ENCODE measurements around the gene EWSR1. TPM values are rescaled to one million over a fixed set of nuclear protein-coding genes. Genes with fewer than 3 reads are reported as not detected.

Gene EWSR1
- total RNA-seq, 4 donors from 2014 or later: 174 to 211 (median 188) TPM

DNA sequence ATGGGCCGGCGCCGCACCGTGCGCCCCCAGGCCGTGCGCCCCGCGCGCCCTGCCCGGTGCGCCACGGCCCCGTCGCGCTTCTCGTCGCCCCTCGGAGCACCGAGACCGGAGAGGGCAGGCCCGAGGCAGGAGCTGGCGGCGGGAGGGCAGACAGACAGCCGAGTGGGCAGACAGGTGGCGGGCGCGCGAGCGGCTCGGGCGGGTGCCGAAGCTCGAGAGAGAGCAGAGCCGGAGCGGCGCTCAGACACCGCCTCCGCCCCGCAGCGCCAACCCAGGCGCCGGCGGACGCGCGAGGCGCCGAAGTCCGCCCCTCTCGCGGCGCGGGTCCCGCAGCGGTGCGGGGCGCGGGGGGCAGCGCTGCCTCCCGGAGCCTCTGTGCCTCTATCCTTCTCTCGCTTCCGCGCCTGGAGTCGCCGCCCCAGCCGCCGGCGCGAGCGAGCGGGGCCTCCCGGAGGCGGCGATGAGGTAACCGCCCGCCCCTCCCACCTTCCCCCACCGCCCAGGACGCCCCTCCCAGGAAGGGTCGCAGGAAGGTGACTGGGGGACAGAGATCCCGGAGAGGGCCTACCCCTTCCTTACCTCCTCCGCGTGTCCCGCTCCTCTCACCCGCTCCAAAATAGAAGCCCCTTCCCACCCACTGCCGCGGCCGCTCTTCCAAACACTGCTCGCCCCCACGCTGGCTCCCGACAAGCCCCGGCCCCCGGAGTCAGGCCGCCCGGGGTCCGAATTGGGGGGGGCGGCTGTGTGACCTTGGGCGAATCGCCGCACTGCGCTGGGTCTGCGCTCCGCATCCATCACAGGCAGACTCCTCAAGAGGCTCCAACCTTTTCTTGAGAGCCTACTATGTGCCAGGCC is 47.4 kb downstream of the EWSR1 start, which contains the start of gene RASL10A:
TSS of gene RASL10A (minus strand) at position 412 of the 855 bp plus-strand sequence. CDS start 451 bp downstream, outside the sequence.
- peaks cover 0 to 54% (median 38%) of the 10 kb centered on the region in 4 donors for H3K4me1 ChIP-seq
- H3K36me3 ChIP-seq: no peaks in the 10 kb centered on the region
- 5 to 7% methylated on average over 35 to 41 of the region's 103 CpGs for WGBS, 2 donors
- no peaks in the 10 kb centered on the region for H3K9me3 ChIP-seq
- H3K27ac ChIP-seq: no peak within 1 kb of the TSS
- H3K27me3 ChIP-seq: peaks cover 0 to 28% of the 10 kb centered on the region in 2 donors
- peak within 1 kb of the TSS in 2 of 4 donors; percentile 21 to 46 for H3K4me3 ChIP-seq
- TF ChIP-seq POLR2A (IDR thresholded peaks at IDR 0.05) (no peak), EP300 (IDR thresholded peaks at IDR 0.05) (no peak), CTCF (IDR thresholded peaks at IDR 0.05) (no peak)
- DNase-seq (ENCODE audit: low spot score in 2 of 2): no peak

DNA sequence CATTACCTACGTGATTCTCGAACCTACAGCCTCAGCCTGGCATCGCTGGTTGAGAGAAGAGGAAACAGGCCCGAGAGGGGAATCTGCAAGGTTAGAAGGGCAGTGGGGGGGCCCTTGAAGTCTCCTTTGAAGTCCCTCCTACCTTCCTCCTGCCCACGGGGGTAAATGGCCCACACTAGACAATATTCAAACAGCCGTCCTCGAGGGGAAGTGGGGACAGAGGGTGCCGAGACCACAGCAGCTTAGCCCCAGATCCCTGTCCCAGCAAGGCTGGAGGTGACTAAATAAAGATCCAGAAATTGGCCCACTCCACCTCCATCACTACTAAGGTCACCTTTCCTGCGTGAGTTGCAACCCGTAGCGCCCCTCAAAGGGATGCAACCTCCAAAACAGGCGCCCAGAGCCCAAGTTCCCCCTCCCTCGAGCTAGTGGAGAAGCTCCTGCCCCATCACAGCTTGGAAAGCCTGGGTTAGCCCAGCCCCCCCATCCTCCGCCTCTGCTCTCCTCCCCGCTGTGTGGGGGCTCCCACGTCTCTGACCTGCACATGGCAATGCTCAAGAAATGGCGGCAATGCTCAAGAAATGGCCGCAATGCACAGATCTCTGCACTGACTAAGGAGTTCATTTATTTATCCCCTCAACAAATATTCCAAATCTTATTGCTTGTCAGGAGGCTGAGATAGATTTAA is 48.2 kb downstream of the EWSR1 start:
- WGBS, 2 donors: 57 to 62% methylated on average over 18 of the region's 18 CpGs
- Histone ChIP-seq H3K27ac (no peak overlapping the region), H3K27me3 (peaks cover 0 to 28% of the 10 kb centered on the region in 2 donors), H3K4me3 (no peak overlapping the region), H3K9me3 (no peaks in the 10 kb centered on the region), H3K36me3 (no peaks in the 10 kb centered on the region), H3K4me1 (peaks cover 0 to 47% (median 32%) of the 10 kb centered on the region in 4 donors)
- no peak for TF ChIP-seq CTCF (IDR thresholded peaks at IDR 0.05)
- no peak for TF ChIP-seq POLR2A (IDR thresholded peaks at IDR 0.05)
- TF ChIP-seq EP300 (IDR thresholded peaks at IDR 0.05): no peak
- no peak for DNase-seq (ENCODE audit: low spot score in 2 of 2)

GRCh38 chr22:29317827-29318454 is 49.9 kb downstream of the EWSR1 start:
- Histone ChIP-seq H3K9me3 (no peaks in the 10 kb centered on the region), H3K4me1 (peaks cover 0 to 30% (median 20%) of the 10 kb centered on the region in 4 donors), H3K4me3 (no peak overlapping the region), H3K36me3 (no peaks in the 10 kb centered on the region), H3K27me3 (peaks cover 0 to 28% of the 10 kb centered on the region in 2 donors), H3K27ac (no peak overlapping the region)
- 91 to 93% methylated on average over 16 to 17 of the region's 18 CpGs for WGBS, 2 donors
- TF ChIP-seq CTCF (IDR thresholded peaks at IDR 0.05) (no peak), EP300 (IDR thresholded peaks at IDR 0.05) (no peak), POLR2A (IDR thresholded peaks at IDR 0.05) (no peak)
- DNase-seq (ENCODE audit: low spot score in 2 of 2): no peak

DNA sequence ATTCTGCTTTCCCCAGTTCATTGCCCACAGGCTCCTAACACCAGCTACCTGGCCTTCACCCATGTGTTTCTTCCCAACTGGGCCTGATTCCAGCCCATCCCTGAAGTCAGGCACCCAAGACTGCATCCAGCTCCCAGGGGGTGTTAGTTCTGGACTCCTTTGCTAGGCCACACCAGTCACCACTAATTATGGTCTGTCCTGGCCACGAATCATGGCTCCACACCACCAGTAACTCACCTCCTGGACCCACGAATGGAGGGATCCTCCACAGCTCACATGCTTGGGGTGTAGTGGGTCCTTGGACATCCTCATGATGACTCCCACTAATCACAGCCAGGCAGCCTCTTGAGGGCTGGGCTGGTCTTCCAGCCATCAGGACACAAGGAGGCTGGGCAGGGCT is 51.0 kb downstream of the EWSR1 start:
- no peak for TF ChIP-seq CTCF (IDR thresholded peaks at IDR 0.05)
- TF ChIP-seq EP300 (IDR thresholded peaks at IDR 0.05): no peak
- TF ChIP-seq POLR2A (IDR thresholded peaks at IDR 0.05): no peak
- 95 to 100% methylated on average over 2 of the region's 2 CpGs for WGBS, 2 donors
- DNase-seq (ENCODE audit: low spot score in 2 of 2): no peak
- Histone ChIP-seq H3K9me3 (no peaks in the 10 kb centered on the region), H3K4me3 (no peak overlapping the region), H3K27ac (no peak overlapping the region), H3K36me3 (no peaks in the 10 kb centered on the region), H3K4me1 (peaks cover 0 to 19% (median 10%) of the 10 kb centered on the region in 4 donors), H3K27me3 (peaks cover 0 to 19% of the 10 kb centered on the region in 2 donors)
